H1 (cell line): ENCODE measurements around the gene APOBEC3F. TPM values are rescaled to one million over a fixed set of nuclear protein-coding genes. Genes with fewer than 3 reads are reported as not detected.

Experiments used
- CTCF ChIA-PET: fragments of 300-600 bp; sonication (Branson Sonifier 250); formaldehyde crosslinking; loops from one replicate; lab custom pipeline; 2021; ENCODE audit not compliant: partially characterized antibody; lab: Charles Lee
- POLR2A ChIA-PET: fragments of 300-600 bp; sonication (Branson Sonifier 250); formaldehyde crosslinking; loops from one replicate; lab custom pipeline; 2021; ENCODE audit warnings: inconsistent platforms; ENCODE audit not compliant: partially characterized antibody; lab: Charles Lee
- DNase-seq, 2 experiments: peaks; one replicate each; pipeline versions ENCODE4 v3.0.0 to v3.0.0-alpha.2; 2010 to 2022; ENCODE audit warnings: low spot score in 2 of 2, low read depth in 1 of 2, mixed read lengths in 1 of 2
- FAIRE-seq: peaks from 2 replicates; lab custom pipeline; 2011; peaks lifted over from hg19 to GRCh38; lab: Jason Lieb, UNC
- H2AFZ ChIP-seq: 2 replicates; pipeline ENCODE4 v1.8.1; 2012; ENCODE audit warnings: low read length, inconsistent platforms
- H2AK5ac ChIP-seq: 2 replicates; pipeline ENCODE4 v1.6.1; 2013; ENCODE audit warnings: low read depth, low read length
- H2BK120ac ChIP-seq: replicated peaks from 2 replicates; pipeline ENCODE3; 2013; ENCODE audit warnings: low read depth, low read length, inconsistent platforms
- H2BK12ac ChIP-seq: 2 replicates; pipeline ENCODE4 v1.6.1; 2013; ENCODE audit warnings: low read depth, low read length
- H2BK15ac ChIP-seq: 2 replicates; pipeline ENCODE4 v1.6.1; 2013; ENCODE audit warnings: low read length
- H2BK20ac ChIP-seq: 2 replicates; pipeline ENCODE4 v1.6.1; 2013; ENCODE audit warnings: low read length
- H2BK5ac ChIP-seq: 2 replicates; pipeline ENCODE4 v1.6.1; 2013; ENCODE audit warnings: low read depth, low read length
- H3K14ac ChIP-seq: 2 replicates; pipeline ENCODE4 v1.6.1; 2013; ENCODE audit warnings: inconsistent platforms; ENCODE audit not compliant: insufficient read length
- H3K18ac ChIP-seq: 2 replicates; pipeline ENCODE4 v1.6.1; 2013; ENCODE audit warnings: low read length; ENCODE audit errors: extremely low read depth
- H3K23ac ChIP-seq: 2 replicates; pipeline ENCODE4 v1.6.1; 2013; ENCODE audit warnings: inconsistent platforms; ENCODE audit not compliant: insufficient read length
- H3K23me2 ChIP-seq: 2 replicates; pipeline ENCODE4 v1.6.1; 2013; ENCODE audit warnings: low read depth, low read length
- H3K27ac ChIP-seq: 2 replicates; pipeline ENCODE4 v1.6.1; 2011; ENCODE audit warnings: low read depth, low read length, inconsistent platforms
- H3K27me3 ChIP-seq, 4 experiments: replicated peaks in 1 of 4; 1 replicate in 1 of 4; 2 replicates in 3 of 4; pipeline versions ENCODE4 v1.6.1 to v1.8.1; 2011 to 2013; ENCODE audit warnings: low read length in 3 of 4, mild to moderate bottlenecking in 3 of 4, inconsistent platforms in 2 of 4, mixed read lengths in 2 of 4, moderate library complexity in 1 of 4; ENCODE audit not compliant: control insufficient read depth in 3 of 4, insufficient read depth in 3 of 4; ENCODE audit errors: extremely low read depth in 1 of 4
- H3K36me3 ChIP-seq, 4 experiments: 2 replicates each; pipeline versions ENCODE4 v1.6.1 to v1.8.1; 2011 to 2013; ENCODE audit warnings: mild to moderate bottlenecking in 4 of 4, low read length in 3 of 4, moderate library complexity in 2 of 4, control low read depth in 1 of 4, inconsistent platforms in 1 of 4; ENCODE audit not compliant: insufficient read depth in 4 of 4, control insufficient read depth in 2 of 4
- H3K4ac ChIP-seq: replicated peaks from 2 replicates; pipeline ENCODE3; 2013; ENCODE audit warnings: low read length, low read depth, mixed read lengths, inconsistent platforms; ENCODE audit not compliant: insufficient read length
- H3K4me1 ChIP-seq, 4 experiments: replicated peaks in 1 of 4; 1 replicate in 1 of 4; 2 replicates in 3 of 4; pipeline versions ENCODE4 v1.6.1 to v1.8.1; 2011 to 2013; ENCODE audit warnings: low read length in 3 of 4, inconsistent platforms in 2 of 4, mixed read lengths in 1 of 4; ENCODE audit not compliant: insufficient read depth in 4 of 4, control insufficient read depth in 3 of 4
- H3K4me2 ChIP-seq, 2 experiments: 2 replicates each; pipeline versions ENCODE4 v1.6.1 to v1.8.1; 2011 to 2013; ENCODE audit warnings: low read depth in 2 of 2, low read length in 2 of 2, control low read depth in 1 of 2, inconsistent platforms in 1 of 2, mild to moderate bottlenecking in 1 of 2; ENCODE audit not compliant: insufficient read depth in 1 of 2
- H3K4me3 ChIP-seq, 4 experiments: fragments of 200-600, 300-600 bp in 1 of 4; sonication (generic), shearing (Covaris generic), sonication (Bioruptor Twin) in 1 of 4; 2 replicates each; pipeline versions ENCODE4 v1.5.1 to v1.8.1; 2011 to 2016; ENCODE audit warnings: low read length in 4 of 4, low read depth in 3 of 4, control low read depth in 2 of 4, inconsistent platforms in 2 of 4, mild to moderate bottlenecking in 2 of 4, mixed read lengths in 1 of 4, moderate library complexity in 1 of 4; ENCODE audit not compliant: insufficient read depth in 2 of 4; ENCODE audit errors: extremely low read depth in 1 of 4
- H3K56ac ChIP-seq: replicated peaks from 2 replicates; pipeline ENCODE3; 2013; ENCODE audit warnings: low read depth, mild to moderate bottlenecking, mixed read lengths, low read length, inconsistent platforms; ENCODE audit not compliant: insufficient read length
- H3K79me1 ChIP-seq: 2 replicates; pipeline ENCODE4 v1.6.1; 2013; ENCODE audit warnings: low read depth, low read length, control low read depth
- H3K79me2 ChIP-seq, 2 experiments: 2 replicates each; pipeline versions ENCODE4 v1.6.1 to v1.8.1; 2012 to 2013; ENCODE audit warnings: low read length in 2 of 2, mild to moderate bottlenecking in 2 of 2, inconsistent platforms in 1 of 2; ENCODE audit not compliant: insufficient read depth in 2 of 2, control insufficient read depth in 1 of 2
- H3K9ac ChIP-seq, 4 experiments: replicated peaks in 1 of 4; 1 replicate in 1 of 4; 2 replicates in 3 of 4; pipeline versions ENCODE4 v1.6.1 to v1.8.1; 2011 to 2013; ENCODE audit warnings: low read depth in 3 of 4, low read length in 3 of 4, control low read depth in 2 of 4, mild to moderate bottlenecking in 2 of 4, moderate library complexity in 2 of 4, inconsistent platforms in 1 of 4; ENCODE audit errors: extremely low read depth in 1 of 4
- H3K9me3 ChIP-seq, 2 experiments: 2 replicates each; pipeline versions ENCODE4 v1.6.1 to v1.8.1; 2012 to 2013; ENCODE audit warnings: mild to moderate bottlenecking in 2 of 2, moderate library complexity in 2 of 2, control low read depth in 1 of 2, inconsistent platforms in 1 of 2, low read depth in 1 of 2, low read length in 1 of 2, mixed read lengths in 1 of 2; ENCODE audit not compliant: insufficient read depth in 2 of 2
- H4K20me1 ChIP-seq, 2 experiments: replicated peaks in 1 of 2; 2 replicates each; pipeline versions ENCODE3 to v1.8.1; 2011 to 2013; ENCODE audit warnings: inconsistent platforms in 2 of 2, low read length in 2 of 2, mild to moderate bottlenecking in 1 of 2; ENCODE audit not compliant: insufficient read depth in 2 of 2, control insufficient read depth in 1 of 2
- H4K5ac ChIP-seq: 2 replicates; pipeline ENCODE4 v1.6.1; 2013; ENCODE audit warnings: low read length, low read depth, mixed read lengths, inconsistent platforms; ENCODE audit not compliant: insufficient read length
- H4K8ac ChIP-seq: 2 replicates; pipeline ENCODE4 v1.8.0; 2013; ENCODE audit warnings: mild to moderate bottlenecking, moderate library complexity, low read length, inconsistent platforms; ENCODE audit not compliant: insufficient read depth; ENCODE audit errors: extremely low read depth
- H4K91ac ChIP-seq: replicated peaks from 2 replicates; pipeline ENCODE3; 2013; ENCODE audit warnings: low read length, mixed read lengths, inconsistent platforms; ENCODE audit not compliant: insufficient read length
- TCF12 ChIP-seq: IDR thresholded peaks from 2 replicates; pipeline ENCODE4 v1.6.1; 2011; ENCODE audit warnings: low read depth, mild to moderate bottlenecking, low read length
- WGBS, 2 experiments: shearing (Covaris generic) in 1 of 2; methylation state at CpG; one replicate each; pipeline versions ENCODE4 v1.1.6 to v1.1.7; 2013 to 2015; ENCODE audit warnings: low lambda C conversion rate in 2 of 2, mixed read lengths in 2 of 2, inconsistent platforms in 1 of 2, low coverage in 1 of 2, missing lambda C conversion rate in 1 of 2; ENCODE audit not compliant: insufficient replicate concordance in 2 of 2, insufficient coverage in 1 of 2, insufficient read length in 1 of 2; ENCODE audit errors: extremely low coverage in 1 of 2, missing lambda C conversion rate in 1 of 2; 5-methylcytosine and 5-hydroxymethylcytosine counted together
- polyA plus RNA-seq, 7 experiments: library from polyadenylated mRNA; depleted of rRNA in 3 of 7; stranded (reverse) in 5 of 7; unstranded in 2 of 7; fragments of >200 nt in 5 of 7; fragments of 200-250 nt in 2 of 7; gene quantifications; 1 replicate in 5 of 7; 2 replicates in 1 of 7; 4 replicates in 1 of 7; pipeline versions ENCODE4 v1.2.1 to v1.2.3, GENCODE V29; 2011 to 2013; ENCODE audit warnings: missing spikeins in 2 of 7, mixed read lengths in 2 of 7
- total RNA-seq: library from RNA; stranded (reverse); fragmentation: NEBNext Ultra II Directional; extraction: Animal tissue kit (Norgen Biotek cat#: 25700); gene quantifications from 2 replicates; pipeline ENCODE4 v1.2.1, GENCODE V29; 2021

Gene APOBEC3F
- total and polyA plus RNA-seq, 2 of the 8 experiments (the other 6 are each of a cell fraction or from before 2014, with no cell fraction given) = 4.0 to 7.3 TPM

- H3K27ac ChIP-seq = no peak overlapping the region
- no peak overlapping the region for H3K56ac ChIP-seq
- H3K4me2 ChIP-seq = no peak overlapping the region
- H3K27me3 ChIP-seq = no peaks in the 10 kb centered on the region
- DNase-seq = no peak
- H3K4me3 ChIP-seq = no peak overlapping the region
- no peaks in the 10 kb centered on the region for H3K79me2 ChIP-seq
- no peak for TF ChIP-seq TCF12
- H3K4ac ChIP-seq = no peak overlapping the region
- no peak overlapping the region for H3K23ac ChIP-seq
- H3K9ac ChIP-seq = no peak overlapping the region
- no peak overlapping the region for H2BK15ac ChIP-seq
- no peak overlapping the region for H2BK20ac ChIP-seq
- WGBS, 2 experiments = 92% methylated on average over 15 of the region's 15 CpGs; no CpG with 5 or more reads in 1 of the 2 experiments
- H4K5ac ChIP-seq = no peak overlapping the region
- H2AK5ac ChIP-seq = no peak overlapping the region
- H4K91ac ChIP-seq = no peak overlapping the region
- no peaks in the 10 kb centered on the region for H3K79me1 ChIP-seq
- FAIRE-seq = no peak
- peaks cover 2 to 15% (median 6%) of the 10 kb centered on the region in 4 experiments; a peak in 5 of 7 replicates for H3K4me1 ChIP-seq
- ChIA-PET CTCF (interaction anchor here (1.2 kb wide), 1 partner anchor 242 kb away, joined by 3 read pairs; no protein-coding TSS in a partner anchor), POLR2A (interaction anchor here (1.1 kb wide), 1 partner anchor 20 kb away, joined by 3 read pairs; no protein-coding TSS in a partner anchor)
- no peaks in the 10 kb centered on the region for H3K9me3 ChIP-seq
- no peaks in the 10 kb centered on the region for H3K23me2 ChIP-seq
- H2BK5ac ChIP-seq = no peak overlapping the region
- H4K20me1 ChIP-seq = no peaks in the 10 kb centered on the region
- H2BK120ac ChIP-seq = no peak overlapping the region
- no peaks in the 10 kb centered on the region for H3K36me3 ChIP-seq
- H3K18ac ChIP-seq = no peak overlapping the region
- H3K14ac ChIP-seq = no peak overlapping the region
- H2BK12ac ChIP-seq = no peak overlapping the region
- peak overlapping the region; percentile 46; the same call in 1 of the 2 replicates for H4K8ac ChIP-seq
- H2AFZ ChIP-seq = no peak overlapping the region
Observed at GRCh38 chr22:39010946-39011345, 29.7 kb upstream of the APOBEC3F start.
